ENCODE measurements around the gene PDPN. TPM values are rescaled to one million over a fixed set of nuclear protein-coding genes. Genes with fewer than 3 reads are reported as not detected.

Gene PDPN
- total and polyA plus RNA-seq, 2 of the 8 experiments (the other 6 are each of a cell fraction or from before 2014, with no cell fraction given) = 44.7 to 169 TPM

- 85% methylated on average over 11 of the region's 11 CpGs; no CpG with 5 or more reads in 1 of the 2 experiments for WGBS, 2 experiments (ENCODE audit: extremely low coverage in 1 of 2, insufficient coverage in 1 of 2, insufficient read length in 1 of 2, insufficient replicate concordance in 2 of 2, low coverage in 1 of 2, low lambda C conversion rate in 2 of 2, missing lambda C conversion rate in 1 of 2)
- no peaks in the 10 kb centered on the region for H3K79me1 ChIP-seq (ENCODE audit: low read depth, low read length)
- no peak for TF ChIP-seq MAFK (IDR thresholded peaks at IDR 0.05; ENCODE audit: low read depth, low read length)
- no peaks in the 10 kb centered on the region for H3K23me2 ChIP-seq (ENCODE audit: low read depth, low read length)
- H3K4me1 ChIP-seq (replicated peaks in 1 of 4; ENCODE audit: control insufficient read depth in 3 of 4, insufficient read depth in 4 of 4, low read length in 3 of 4) = peaks cover 2 to 8% (median 5%) of the 10 kb centered on the region in 4 experiments; a peak in 5 of 7 replicates
- no peaks in the 10 kb centered on the region for H3K36me3 ChIP-seq (ENCODE audit: control insufficient read depth in 2 of 4, insufficient read depth in 4 of 4, low read length in 3 of 4)
- H3K27me3 ChIP-seq (replicated peaks in 1 of 4; ENCODE audit: control insufficient read depth in 3 of 4, extremely low read depth in 1 of 4, insufficient read depth in 3 of 4, low read length in 3 of 4) = no peaks in the 10 kb centered on the region; a peak in 2 of 7 replicates
- ChIA-PET POLR2A (ENCODE audit: partially characterized antibody) (no interaction called here), CTCF (ENCODE audit: partially characterized antibody) (interaction anchor here (0.9 kb wide), 1 partner anchor 33 kb away, joined by 3 read pairs; no protein-coding TSS in a partner anchor)
- no peak for FAIRE-seq
- no peak overlapping the region for H2BK12ac ChIP-seq (ENCODE audit: low read depth, low read length)
- H3K23ac ChIP-seq (ENCODE audit: insufficient read length) = no peak overlapping the region
- H3K79me2 ChIP-seq (ENCODE audit: control insufficient read depth in 1 of 2, insufficient read depth in 2 of 2, low read length in 2 of 2) = no peaks in the 10 kb centered on the region
- H4K8ac ChIP-seq (ENCODE audit: extremely low read depth, insufficient read depth, low read length) = no peak overlapping the region
- H2AFZ ChIP-seq (ENCODE audit: low read length) = no peak overlapping the region
- H3K14ac ChIP-seq (ENCODE audit: insufficient read length) = no peak overlapping the region
- no peak overlapping the region for H4K5ac ChIP-seq (ENCODE audit: insufficient read length, low read depth, low read length)
- H4K91ac ChIP-seq (replicated peaks; ENCODE audit: insufficient read length, low read length) = no peak overlapping the region
- H3K18ac ChIP-seq (ENCODE audit: extremely low read depth, low read length) = no peak overlapping the region
- H2BK15ac ChIP-seq (ENCODE audit: low read length) = no peak overlapping the region
- H3K9me3 ChIP-seq (ENCODE audit: insufficient read depth in 2 of 2, low read depth in 1 of 2, low read length in 1 of 2) = no peaks in the 10 kb centered on the region
- no peak for DNase-seq (ENCODE audit: low read depth in 1 of 2, low spot score in 2 of 2)
- no peaks in the 10 kb centered on the region for H4K20me1 ChIP-seq (replicated peaks in 1 of 2; ENCODE audit: control insufficient read depth in 1 of 2, insufficient read depth in 2 of 2, low read length in 2 of 2)
- no peak overlapping the region for H3K4me2 ChIP-seq (ENCODE audit: insufficient read depth in 1 of 2, low read depth in 2 of 2, low read length in 2 of 2)
- no peak overlapping the region for H2BK120ac ChIP-seq (replicated peaks; ENCODE audit: low read depth, low read length)
- H3K9ac ChIP-seq (replicated peaks in 1 of 4; ENCODE audit: extremely low read depth in 1 of 4, low read depth in 3 of 4, low read length in 3 of 4) = no peak overlapping the region
- H3K27ac ChIP-seq (ENCODE audit: low read depth, low read length) = no peak overlapping the region
- H2AK5ac ChIP-seq (ENCODE audit: low read depth, low read length) = no peak overlapping the region
- H2BK20ac ChIP-seq (ENCODE audit: low read length) = no peak overlapping the region
- H3K56ac ChIP-seq (replicated peaks; ENCODE audit: insufficient read length, low read depth, low read length) = no peak overlapping the region
- no peak overlapping the region for H3K4ac ChIP-seq (replicated peaks; ENCODE audit: insufficient read length, low read depth, low read length)
- H2BK5ac ChIP-seq (ENCODE audit: low read depth, low read length) = no peak overlapping the region
- no peak overlapping the region for H3K4me3 ChIP-seq (ENCODE audit: extremely low read depth in 1 of 4, insufficient read depth in 2 of 4, low read depth in 3 of 4, low read length in 4 of 4)
Measured at GRCh38 chr1:13576926-13577325, 6.7 kb upstream of the PDPN start.
